HUDEP-2 (cell line): ENCODE measurements around the gene RIC8B.

Source experiments
- DNase-seq, 76 experiments: peaks; one replicate each; lab custom pipeline; 2025; ENCODE audit not compliant: unreplicated experiment in 76 of 76; lab: John Stamatoyannopoulos, UW

RIC8B gene

DNA sequence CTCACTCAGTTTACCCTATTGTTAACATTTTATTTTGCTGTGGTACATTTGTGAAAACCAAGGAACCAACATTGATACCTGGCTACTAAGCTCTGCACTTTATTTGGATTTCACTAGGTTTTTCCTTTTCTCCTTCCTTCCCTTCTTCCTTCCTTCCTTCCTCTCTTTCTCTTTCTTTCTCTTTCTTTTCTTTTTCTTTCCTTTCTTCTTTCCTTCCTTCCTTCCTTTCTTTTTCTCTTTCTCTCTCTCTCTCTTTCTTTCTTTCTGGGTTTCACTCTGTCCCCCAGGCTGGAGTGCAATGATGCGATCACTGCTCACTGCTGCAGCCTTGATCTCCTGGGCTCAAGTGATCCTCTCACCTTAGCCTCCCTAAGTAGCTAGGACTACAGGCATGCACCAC lies 152.2 kb downstream of the RIC8B start:
- no peak for DNase-seq

DNA sequence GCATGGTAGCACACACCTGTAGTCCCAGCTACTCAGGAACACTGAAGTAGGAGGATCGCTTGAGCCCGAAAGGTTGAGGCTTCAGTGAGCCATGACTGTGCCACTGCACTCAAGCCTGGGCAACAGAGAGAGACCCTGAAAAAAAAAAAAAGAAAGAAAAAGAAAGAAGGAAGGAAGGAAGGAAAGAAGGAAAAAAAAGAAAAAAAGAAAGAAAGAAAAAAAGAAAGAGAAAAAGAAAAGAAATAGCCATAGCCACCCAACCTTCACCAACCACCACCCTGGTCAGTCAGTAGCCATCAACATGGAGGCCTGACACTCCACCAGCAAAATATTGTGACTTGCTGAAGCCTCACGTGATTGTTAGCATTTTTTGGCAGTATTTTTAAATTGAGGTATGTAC lies 159.8 kb downstream of the RIC8B start:
- no peak for DNase-seq
